GM23338 (cell line): Measurements from ENCODE around the gene ITGB6.

Experiments used
- CREB1 ChIP-seq: fragments of 250-450 bp; sonication (Bioruptor Pico); IDR thresholded peaks from 2 replicates; pipeline ENCODE4 v1.5.0; 2020; ENCODE audit warnings: low read depth, mild to moderate bottlenecking, moderate library complexity
- CTCF ChIP-seq, 2 experiments: fragments of 200-600 bp in 1 of 2; sonication (generic) in 1 of 2; conservative IDR thresholded peaks; 2 replicates each; pipeline versions ENCODE4 v1.5.1 to v1.6.1; 2016 to 2017; ENCODE audit warnings: antibody characterized with exemption in 2 of 2, low read depth in 2 of 2, mild to moderate bottlenecking in 2 of 2, moderate library complexity in 1 of 2
- ETS1 ChIP-seq: IDR thresholded peaks from 2 replicates; pipeline ENCODE4 v1.6.1; 2016; ENCODE audit warnings: antibody characterized with exemption
- EZH2 ChIP-seq: fragments of 200-600 bp; sonication (generic); IDR thresholded peaks from one replicate; pipeline ENCODE4 v1.8.0; 2017; ENCODE audit warnings: antibody characterized with exemption, mild to moderate bottlenecking, low read depth; ENCODE audit not compliant: unreplicated experiment
- EZH2phosphoT487 ChIP-seq: fragments of 200-600 bp; sonication (generic); IDR thresholded peaks from one replicate; pipeline ENCODE4 v1.8.1; 2018; ENCODE audit warnings: antibody characterized with exemption; ENCODE audit not compliant: unreplicated experiment
- JUNB ChIP-seq: IDR thresholded peaks from one replicate; pipeline ENCODE4 v1.6.1; 2016; ENCODE audit warnings: antibody characterized with exemption; ENCODE audit not compliant: unreplicated experiment
- NANOG ChIP-seq: IDR thresholded peaks from 2 replicates; pipeline ENCODE4 v1.6.1; 2016; ENCODE audit warnings: antibody characterized with exemption, borderline replicate concordance
- POLR2AphosphoS5 ChIP-seq: IDR thresholded peaks from 2 replicates; pipeline ENCODE4 v1.6.1; 2016; ENCODE audit warnings: antibody characterized with exemption, low read depth
- REST ChIP-seq: IDR thresholded peaks from one replicate; pipeline ENCODE4 v1.6.1; 2018; ENCODE audit warnings: antibody characterized with exemption; ENCODE audit not compliant: unreplicated experiment
- STAT1 ChIP-seq: IDR thresholded peaks from one replicate; pipeline ENCODE4 v1.6.1; 2016; ENCODE audit warnings: antibody characterized with exemption; ENCODE audit not compliant: unreplicated experiment
- ZNF114 ChIP-seq: fragments of 250-450 bp; sonication (Bioruptor Pico); IDR thresholded peaks from 2 replicates; pipeline ENCODE4 v1.5.0; 2020; ENCODE audit warnings: mild to moderate bottlenecking, moderate library complexity

DNA sequence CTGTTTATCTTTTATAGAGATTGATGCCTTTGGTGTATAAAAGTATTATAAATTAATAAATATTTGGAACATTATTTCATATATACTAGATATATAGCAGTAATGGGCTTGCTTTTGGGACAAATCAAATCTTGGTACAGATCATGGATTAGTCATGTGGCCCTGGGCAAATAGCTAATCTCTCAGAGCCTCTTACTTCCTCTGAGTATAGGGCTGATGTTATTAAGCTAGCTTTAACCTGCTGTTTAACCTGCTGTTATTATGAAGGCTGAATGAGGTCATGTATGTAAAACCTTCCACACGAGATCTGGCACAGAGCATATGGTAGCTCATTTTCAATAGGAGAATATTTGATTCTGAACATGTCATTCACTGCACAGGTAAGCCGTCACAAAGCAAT lies 5.7 kb downstream of the ITGB6 start:
- TF ChIP-seq CTCF (conservative IDR thresholded peaks at IDR 0.05; ENCODE audit: low read depth in 2 of 2) (no peak), CREB1 (CRISPR knock-in tag) (no peak), POLR2AphosphoS5 (no peak), EZH2 (no peak), REST (no peak), JUNB (no peak), EZH2phosphoT487 (no peak), ETS1 (no peak), NANOG (no peak), ZNF114 (CRISPR knock-in tag) (no peak), STAT1 (no peak)
